ENCODE data around the gene SEC14L6. TPM values are rescaled to one million over a fixed set of nuclear protein-coding genes. Genes with fewer than 3 reads are reported as not detected.
"Not testable (repeated sequence)": the region's sequence is repeated elsewhere in the genome, so short reads cannot be mapped to it uniquely, and the experiment has no call there.

SEC14L6 gene
- total RNA-seq, 1 donor from 2014 or later: not detected

DNA sequence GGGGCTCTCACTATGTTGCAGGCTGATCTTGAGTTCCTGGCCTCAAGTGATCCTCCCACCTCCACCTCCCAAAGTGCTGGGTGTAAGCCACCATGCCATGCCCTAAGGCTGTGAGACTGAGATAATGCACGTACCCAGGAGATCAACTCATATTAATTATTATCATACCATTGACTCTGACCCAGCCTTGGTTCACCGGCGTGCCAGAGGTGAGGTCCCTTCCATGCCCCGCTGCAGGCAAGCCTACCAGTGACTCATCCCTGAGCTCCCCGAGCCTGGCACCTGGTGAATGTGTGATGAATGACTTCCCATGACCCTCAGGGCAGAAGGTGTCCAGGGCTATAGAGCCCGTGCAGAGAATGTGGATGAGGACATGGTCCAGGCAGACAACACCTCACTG lies 15.8 kb upstream of the SEC14L6 start:
- no peaks in the 10 kb centered on the region for H3K4me1 Mint-ChIP-seq (ENCODE audit: low read depth)
- H3K36me3 Mint-ChIP-seq (ENCODE audit: low read depth): no peaks in the 10 kb centered on the region
- no peak for DNase-seq (ENCODE audit: low spot score)
- no peaks in the 10 kb centered on the region for H3K9me3 Mint-ChIP-seq
- intact Hi-C loops (cut with micrococcal nuclease): no loop called here
- no peak overlapping the region for H3K4me3 Mint-ChIP-seq (ENCODE audit: low read depth)
- no peaks in the 10 kb centered on the region for H3K27me3 Mint-ChIP-seq (ENCODE audit: low read depth)
- H3K27ac Mint-ChIP-seq: no peak overlapping the region

- Mint-ChIP-seq H3K36me3 (ENCODE audit: low read depth) (no peaks in the 10 kb centered on the region), H3K27ac (no peak overlapping the region), H3K4me1 (ENCODE audit: low read depth) (no peaks in the 10 kb centered on the region), H3K27me3 (ENCODE audit: low read depth) (no peaks in the 10 kb centered on the region), H3K9me3 (no peaks in the 10 kb centered on the region), H3K4me3 (ENCODE audit: low read depth) (no peak overlapping the region)
- DNase-seq (ENCODE audit: low spot score): no peak
- intact Hi-C loops (cut with micrococcal nuclease): no loop called here
These were observed 15.1 kb upstream of the SEC14L6 start for GRCh38 chr22:30561402-30562189.

GRCh38 chr22:30560643-30561202 lies 14.2 kb upstream of the SEC14L6 start:
- H3K4me3 Mint-ChIP-seq (ENCODE audit: low read depth); H3K27ac Mint-ChIP-seq; H3K4me1 Mint-ChIP-seq (ENCODE audit: low read depth); H3K27me3 Mint-ChIP-seq (ENCODE audit: low read depth); DNase-seq (ENCODE audit: low spot score); intact Hi-C loops (cut with micrococcal nuclease); H3K36me3 Mint-ChIP-seq (ENCODE audit: low read depth); H3K9me3 Mint-ChIP-seq: not testable (repeated sequence)

DNA sequence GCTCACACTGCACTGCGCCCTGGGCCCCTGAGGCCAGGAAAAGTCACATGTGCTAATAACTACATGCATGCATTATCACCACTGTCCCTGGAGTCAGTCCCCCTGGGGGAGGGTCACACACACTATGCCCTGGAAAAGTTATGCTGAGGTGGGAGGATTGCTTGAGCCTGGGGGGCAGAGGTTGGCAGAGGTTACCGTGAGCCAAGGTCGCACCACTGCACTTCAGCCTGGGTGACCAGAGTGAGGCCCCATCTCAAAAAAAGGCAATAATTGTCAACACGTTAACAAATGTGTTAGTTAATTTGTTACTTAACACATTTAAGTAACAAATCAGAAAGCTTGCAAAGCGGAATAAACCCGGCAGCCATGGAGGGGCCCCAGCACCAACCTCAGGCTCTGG lies 13.3 kb upstream of the SEC14L6 start:
- intact Hi-C loops (cut with micrococcal nuclease): no loop called here
- Mint-ChIP-seq H3K4me1 (ENCODE audit: low read depth) (no peaks in the 10 kb centered on the region), H3K27ac (no peak overlapping the region), H3K36me3 (ENCODE audit: low read depth) (no peaks in the 10 kb centered on the region), H3K4me3 (ENCODE audit: low read depth) (no peak overlapping the region), H3K9me3 (no peaks in the 10 kb centered on the region), H3K27me3 (ENCODE audit: low read depth) (no peaks in the 10 kb centered on the region)
- DNase-seq (ENCODE audit: low spot score): no peak

DNA sequence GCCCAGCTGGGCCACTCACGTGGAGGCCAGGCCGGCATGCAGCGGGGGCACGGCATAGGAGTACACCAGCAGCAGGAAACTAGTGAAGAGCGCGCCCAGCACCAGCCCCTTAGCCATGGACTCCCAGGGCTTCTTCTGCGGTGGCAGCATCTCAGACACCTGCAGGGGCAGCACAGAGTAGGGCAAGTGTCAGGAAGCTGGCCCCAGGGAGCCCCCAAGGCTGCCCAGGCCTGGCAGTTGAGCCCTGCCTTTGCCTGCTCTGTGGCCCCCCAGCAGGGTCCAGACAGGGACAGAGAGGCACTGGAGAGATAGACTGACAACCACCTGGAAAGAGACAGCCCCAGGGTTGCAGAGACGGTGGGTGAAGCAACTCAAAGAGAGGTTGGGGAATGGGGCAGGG lies 10.7 kb upstream of the SEC14L6 start:
- Mint-ChIP-seq H3K4me3 (ENCODE audit: low read depth) (no peak overlapping the region), H3K27me3 (ENCODE audit: low read depth) (no peaks in the 10 kb centered on the region), H3K36me3 (ENCODE audit: low read depth) (no peaks in the 10 kb centered on the region), H3K27ac (no peak overlapping the region), H3K4me1 (ENCODE audit: low read depth) (no peaks in the 10 kb centered on the region), H3K9me3 (no peaks in the 10 kb centered on the region)
- DNase-seq (ENCODE audit: low spot score): no peak
- intact Hi-C loops (cut with micrococcal nuclease): no loop called here

- Mint-ChIP-seq H3K27ac (no peak overlapping the region), H3K4me1 (ENCODE audit: low read depth) (no peaks in the 10 kb centered on the region), H3K4me3 (ENCODE audit: low read depth) (no peak overlapping the region), H3K27me3 (ENCODE audit: low read depth) (no peaks in the 10 kb centered on the region), H3K9me3 (no peaks in the 10 kb centered on the region), H3K36me3 (ENCODE audit: low read depth) (no peaks in the 10 kb centered on the region)
- no peak for DNase-seq (ENCODE audit: low spot score)
- intact Hi-C loops (cut with micrococcal nuclease): no loop called here
These were observed 9.8 kb upstream of the SEC14L6 start for GRCh38 chr22:30556388-30556787.

DNA sequence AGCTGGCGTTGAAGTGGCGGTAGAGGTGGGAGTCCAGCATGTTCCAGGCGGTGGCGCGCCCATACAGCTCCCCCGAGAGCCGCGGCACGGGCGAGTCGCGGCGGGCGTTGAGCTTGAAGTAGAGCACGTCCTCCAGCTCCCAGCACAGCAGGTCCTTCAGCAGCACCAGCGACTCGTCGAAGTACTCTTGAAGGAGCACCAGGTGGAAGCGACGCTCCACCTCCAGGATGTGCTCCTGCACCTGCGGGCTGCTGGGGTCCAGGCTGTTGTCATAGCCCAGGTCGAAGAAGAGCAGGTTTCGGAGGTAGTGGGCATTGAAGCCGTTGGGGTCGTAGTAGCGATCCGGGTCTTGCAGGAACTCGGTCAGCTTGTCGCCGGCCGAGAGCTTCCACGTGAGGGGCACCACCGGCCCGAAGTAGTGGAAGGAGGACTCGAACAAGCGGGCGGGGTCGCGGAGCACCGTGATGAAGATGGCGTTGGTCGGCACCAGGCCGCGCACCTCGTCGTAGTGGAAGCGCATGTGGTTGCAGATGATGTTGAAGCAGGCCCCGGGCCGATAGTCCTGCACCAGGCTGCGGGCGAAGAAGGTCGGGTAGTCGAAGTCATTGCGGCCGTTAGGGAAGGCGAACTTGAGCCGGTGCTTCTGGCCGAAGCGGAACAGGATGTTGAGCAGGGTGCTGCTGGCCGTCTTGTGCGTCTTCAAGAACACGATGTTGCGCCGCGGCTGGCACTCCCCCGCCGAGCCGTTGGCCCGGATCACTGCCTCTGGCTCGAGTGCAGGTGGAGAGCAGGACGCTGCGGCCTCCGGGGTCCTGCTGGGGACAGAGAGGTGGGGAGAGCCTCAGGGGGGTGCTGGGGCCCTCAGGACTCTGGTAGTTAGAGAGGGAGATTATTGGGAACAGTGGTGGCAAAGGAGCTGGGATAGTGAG lies 9.0 kb upstream of the SEC14L6 start:
- Mint-ChIP-seq H3K36me3 (ENCODE audit: low read depth) (no peaks in the 10 kb centered on the region), H3K9me3 (no peaks in the 10 kb centered on the region), H3K4me1 (ENCODE audit: low read depth) (no peaks in the 10 kb centered on the region), H3K27ac (no peak overlapping the region), H3K4me3 (ENCODE audit: low read depth) (no peak overlapping the region), H3K27me3 (ENCODE audit: low read depth) (no peaks in the 10 kb centered on the region)
- DNase-seq (ENCODE audit: low spot score): no peak
- intact Hi-C loops (cut with micrococcal nuclease): no loop called here

- no peaks in the 10 kb centered on the region for H3K27me3 Mint-ChIP-seq (ENCODE audit: low read depth)
These were observed 7.4 kb upstream of the SEC14L6 start for GRCh38 chr22:30553971-30554370.

DNA sequence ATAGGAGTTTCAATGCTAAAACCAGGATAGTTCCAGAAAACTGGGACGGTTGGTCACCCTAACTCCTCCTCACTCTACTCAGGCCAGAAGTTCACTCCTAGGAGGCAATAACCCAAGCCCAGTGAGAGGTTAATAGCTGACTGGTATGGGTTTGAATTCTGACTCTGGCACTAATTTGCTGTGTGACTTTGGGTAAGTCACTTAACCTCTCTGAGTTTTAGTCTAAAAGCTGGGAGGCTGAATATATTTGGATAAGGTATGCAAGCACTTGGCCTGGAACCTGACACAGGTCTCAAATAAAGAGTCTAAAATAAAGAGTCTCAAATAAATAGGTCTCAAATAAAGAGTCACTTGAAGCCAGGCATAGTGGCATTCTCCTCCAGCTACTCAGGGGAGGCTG lies 6.2 kb upstream of the SEC14L6 start:
- no peak overlapping the region for H3K27ac Mint-ChIP-seq
- intact Hi-C loops (cut with micrococcal nuclease): no loop called here
- no peaks in the 10 kb centered on the region for H3K36me3 Mint-ChIP-seq (ENCODE audit: low read depth)
- no peak for DNase-seq (ENCODE audit: low spot score)
- H3K4me3 Mint-ChIP-seq (ENCODE audit: low read depth): no peak overlapping the region
- no peaks in the 10 kb centered on the region for H3K4me1 Mint-ChIP-seq (ENCODE audit: low read depth)
- H3K27me3 Mint-ChIP-seq (ENCODE audit: low read depth): no peaks in the 10 kb centered on the region
- H3K9me3 Mint-ChIP-seq: no peaks in the 10 kb centered on the region

More at GRCh38 chr22:30553971-30554370, 7.4 kb upstream of the SEC14L6 start:
- intact Hi-C loops (cut with micrococcal nuclease): no loop called here
- H3K27ac Mint-ChIP-seq: no peak overlapping the region
- H3K4me3 Mint-ChIP-seq (ENCODE audit: low read depth): no peak overlapping the region
- H3K9me3 Mint-ChIP-seq: no peaks in the 10 kb centered on the region
- H3K36me3 Mint-ChIP-seq (ENCODE audit: low read depth): no peaks in the 10 kb centered on the region
- DNase-seq (ENCODE audit: low spot score): no peak
- H3K4me1 Mint-ChIP-seq (ENCODE audit: low read depth): no peaks in the 10 kb centered on the region

- H3K27ac Mint-ChIP-seq; H3K36me3 Mint-ChIP-seq (ENCODE audit: low read depth); H3K27me3 Mint-ChIP-seq (ENCODE audit: low read depth); H3K9me3 Mint-ChIP-seq; intact Hi-C loops (cut with micrococcal nuclease); H3K4me1 Mint-ChIP-seq (ENCODE audit: low read depth); DNase-seq (ENCODE audit: low spot score); H3K4me3 Mint-ChIP-seq (ENCODE audit: low read depth): not testable (repeated sequence)
These were observed 5.3 kb upstream of the SEC14L6 start for GRCh38 chr22:30551813-30552212.

DNA sequence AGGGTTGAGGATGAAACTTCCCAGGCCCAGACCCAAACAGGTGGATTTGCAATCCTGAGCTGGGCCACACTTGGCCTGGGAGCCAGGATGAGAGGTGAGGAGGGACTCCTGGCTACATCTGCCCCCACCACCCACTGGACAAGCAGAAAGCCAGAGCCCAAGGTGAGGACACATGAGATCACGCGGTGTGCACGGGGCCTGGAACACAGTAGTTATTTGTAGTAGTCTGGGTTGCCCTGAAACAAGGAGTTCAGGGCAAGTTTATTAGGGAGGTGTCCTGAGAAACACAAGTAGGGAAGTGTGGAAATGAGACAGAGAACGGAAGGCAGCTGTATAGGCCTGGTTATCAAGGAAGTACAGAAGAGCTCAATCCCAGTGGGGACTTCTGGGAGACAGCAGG lies 647 bp upstream of the SEC14L6 start:
- H3K27me3 Mint-ChIP-seq (ENCODE audit: low read depth): peaks cover 20% of the 10 kb centered on the region
- DNase-seq (ENCODE audit: low spot score): no peak
- intact Hi-C loops (cut with micrococcal nuclease): no loop called here
- no peaks in the 10 kb centered on the region for H3K36me3 Mint-ChIP-seq (ENCODE audit: low read depth)
- no peak overlapping the region for H3K27ac Mint-ChIP-seq
- no peak overlapping the region for H3K4me3 Mint-ChIP-seq (ENCODE audit: low read depth)
- H3K4me1 Mint-ChIP-seq (ENCODE audit: low read depth): peaks cover 2% of the 10 kb centered on the region
- H3K9me3 Mint-ChIP-seq: no peaks in the 10 kb centered on the region

DNA sequence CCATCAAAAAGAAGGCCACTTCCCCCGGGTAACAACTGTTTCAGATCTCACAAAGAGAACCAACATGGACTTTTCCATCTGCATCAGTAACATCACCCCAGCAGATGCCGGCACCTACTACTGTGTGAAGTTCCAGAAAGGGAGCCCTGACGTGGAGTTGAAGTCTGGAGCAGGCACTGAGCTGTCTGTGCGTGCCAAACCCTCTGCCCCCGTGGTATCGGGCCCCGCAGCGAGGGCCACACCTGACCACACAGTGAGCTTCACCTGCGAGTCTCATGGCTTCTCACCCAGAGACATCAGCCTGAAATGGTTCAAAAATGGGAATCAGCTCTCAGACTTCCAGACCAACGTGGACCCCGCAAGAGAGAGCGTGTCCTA lies 3.7 kb downstream of the SEC14L6 start:
- Mint-ChIP-seq H3K36me3 (ENCODE audit: low read depth) (no peaks in the 10 kb centered on the region), H3K9me3 (no peaks in the 10 kb centered on the region), H3K27ac (no peak overlapping the region), H3K4me3 (ENCODE audit: low read depth) (no peak overlapping the region), H3K4me1 (ENCODE audit: low read depth) (peaks cover 2% of the 10 kb centered on the region), H3K27me3 (ENCODE audit: low read depth) (peaks cover 34% of the 10 kb centered on the region)
- intact Hi-C loops (cut with micrococcal nuclease): no loop called here
- no peak for DNase-seq (ENCODE audit: low spot score)

Data from activated T-helper 2 cell treated with anti-CD3 and anti-CD28 coated beads, Interferon-gamma antibody, Interleukin-2, Interleukin-4, amounts not matched to agents 10 μg/mL and 5 μg/mL and 100 μg/mL, durations not matched to agents 14 hours and 24 hours and 36 hours (primary cell).